IMR-90 (cell line): ENCODE results near the gene SOX30. TPM values are rescaled to one million over a fixed set of nuclear protein-coding genes. Genes with fewer than 3 reads are reported as not detected.

Experiments used
- ATAC-seq: fragments of 200-7000 bp; cut with Tn5 transposase; 2 replicates; pipeline ENCODE4 v1.9.1; 2020; ENCODE audit warnings: low read depth, mild to moderate bottlenecking, moderate library complexity
- BruUV-seq: library from RNA; stranded (reverse); fragments of 400-500 nt; replicated peaks from 2 replicates; lab custom pipeline; 2021; lab: Mats Ljungman, UMichigan
- CTCF ChIA-PET: fragments of 300-600 bp; formaldehyde crosslinking; extraction: SDS; loops from one replicate; lab custom pipeline; 2021; ENCODE audit warnings: antibody characterized with exemption; lab: Yijun Ruan, JAX
- POLR2A ChIA-PET: fragments of 300-600 bp; sonication (Branson Sonifier 250); formaldehyde crosslinking; loops from one replicate; lab custom pipeline; 2022; ENCODE audit warnings: antibody characterized with exemption; ENCODE audit not compliant: unreplicated experiment; lab: Charles Lee
- DNase-seq: peaks from one replicate; pipeline ENCODE4 v3.0.0; 2013
- H2AFZ ChIP-seq: replicated peaks from 2 replicates; pipeline ENCODE3; 2013; ENCODE audit warnings: low read length, mild to moderate bottlenecking; ENCODE audit not compliant: poor library complexity
- H2AK5ac ChIP-seq: 2 replicates; pipeline ENCODE4 v1.6.1; 2013; ENCODE audit warnings: low read depth, low read length, inconsistent platforms
- H2AK9ac ChIP-seq: replicated peaks from 2 replicates; pipeline ENCODE3; 2013; ENCODE audit warnings: mild to moderate bottlenecking, low read depth, low read length, moderate library complexity; ENCODE audit not compliant: poor library complexity
- H2BK120ac ChIP-seq: 2 replicates; pipeline ENCODE4 v1.6.1; 2013; ENCODE audit warnings: low read depth, low read length, inconsistent platforms
- H2BK15ac ChIP-seq: 3 replicates; pipeline ENCODE4 v1.6.1; 2013; ENCODE audit warnings: low read depth, low read length, inconsistent platforms
- H2BK20ac ChIP-seq: 2 replicates; pipeline ENCODE4 v1.6.1; 2013; ENCODE audit warnings: low read depth, mild to moderate bottlenecking, inconsistent platforms, low read length, moderate library complexity
- H2BK5ac ChIP-seq: 2 replicates; pipeline ENCODE4 v1.6.1; 2013; ENCODE audit warnings: mild to moderate bottlenecking, low read depth, low read length, inconsistent platforms; ENCODE audit not compliant: poor library complexity, severe bottlenecking
- H3K14ac ChIP-seq: replicated peaks from 2 replicates; pipeline ENCODE4 v1.6.1; 2013; ENCODE audit warnings: low read depth, low read length, inconsistent platforms
- H3K18ac ChIP-seq: 2 replicates; pipeline ENCODE4 v1.6.1; 2013; ENCODE audit warnings: low read depth, low read length, control low read depth
- H3K23ac ChIP-seq: 2 replicates; pipeline ENCODE4 v1.6.1; 2013; ENCODE audit warnings: low read depth, low read length, inconsistent platforms
- H3K27ac ChIP-seq: 2 replicates; pipeline ENCODE4 v1.5.1; 2013; ENCODE audit warnings: mild to moderate bottlenecking, control low read depth, low read length; ENCODE audit not compliant: insufficient read depth
- H3K27me3 ChIP-seq: 2 replicates; pipeline ENCODE4 v1.6.1; 2013; ENCODE audit warnings: low read length; ENCODE audit not compliant: control insufficient read depth, insufficient read depth
- H3K36me3 ChIP-seq: 2 replicates; pipeline ENCODE4 v1.6.1; 2013; ENCODE audit warnings: low read length, mixed read lengths; ENCODE audit not compliant: control insufficient read depth, insufficient read depth
- H3K4ac ChIP-seq: 2 replicates; pipeline ENCODE4 v1.6.1; 2013; ENCODE audit warnings: low read depth, low read length, inconsistent platforms
- H3K4me1 ChIP-seq: 2 replicates; pipeline ENCODE4 v1.6.1; 2013; ENCODE audit warnings: low read length, mixed read lengths; ENCODE audit not compliant: control insufficient read depth, insufficient read depth
- H3K4me2 ChIP-seq: 2 replicates; pipeline ENCODE4 v1.6.1; 2013; ENCODE audit warnings: low read depth, mild to moderate bottlenecking, control low read depth, low read length, moderate library complexity
- H3K4me3 ChIP-seq: 2 replicates; pipeline ENCODE4 v1.5.1; 2013; ENCODE audit warnings: low read depth, mild to moderate bottlenecking, control low read depth, low read length, moderate library complexity; ENCODE audit not compliant: insufficient read depth
- H3K56ac ChIP-seq: 2 replicates; pipeline ENCODE4 v1.6.1; 2013; ENCODE audit warnings: low read length, inconsistent platforms; ENCODE audit not compliant: insufficient read depth; ENCODE audit errors: extremely low read depth
- H3K79me1 ChIP-seq, 2 experiments: 2 replicates each; pipeline ENCODE4 v1.6.1; 2013; ENCODE audit warnings: low read length in 2 of 2, inconsistent platforms in 1 of 2, low read depth in 1 of 2
- H3K9ac ChIP-seq: 2 replicates; pipeline ENCODE4 v1.6.1; 2013; ENCODE audit warnings: low read depth, low read length, control low read depth
- H3K9me1 ChIP-seq: 2 replicates; pipeline ENCODE4 v1.6.1; 2013; ENCODE audit warnings: low read length, inconsistent platforms; ENCODE audit not compliant: insufficient read depth
- H3K9me3 ChIP-seq: 2 replicates; pipeline ENCODE4 v1.6.1; 2013; ENCODE audit warnings: low read length; ENCODE audit not compliant: control insufficient read depth, insufficient read depth
- H4K20me1 ChIP-seq: 2 replicates; pipeline ENCODE4 v1.6.1; 2013; ENCODE audit warnings: low read length, inconsistent platforms; ENCODE audit not compliant: insufficient read depth
- H4K5ac ChIP-seq: 2 replicates; pipeline ENCODE4 v1.6.1; 2013; ENCODE audit warnings: mild to moderate bottlenecking, low read depth, low read length, control low read depth
- H4K8ac ChIP-seq, 2 experiments: 2 replicates each; pipeline ENCODE4 v1.6.1; 2013; ENCODE audit warnings: low read depth in 2 of 2, low read length in 2 of 2, control low read depth in 1 of 2, inconsistent platforms in 1 of 2
- H4K91ac ChIP-seq: 2 replicates; pipeline ENCODE4 v1.6.1; 2013; ENCODE audit warnings: low read depth, low read length, inconsistent platforms; ENCODE audit not compliant: insufficient read depth
- BHLHE40 ChIP-seq: fragments of 150-350 bp; IDR thresholded peaks from 2 replicates; pipeline ENCODE4 v1.6.1; 2016; ENCODE audit warnings: mild to moderate bottlenecking, low read depth, low read length
- CHD1 ChIP-seq: IDR thresholded peaks from 2 replicates; pipeline ENCODE4 v1.6.1; 2012; ENCODE audit warnings: low read depth, low read length, improper control_type of control experiment
- MAFK ChIP-seq: IDR thresholded peaks from 2 replicates; pipeline ENCODE4 v1.6.1; 2012; ENCODE audit warnings: low read depth, low read length, improper control_type of control experiment
- MAZ ChIP-seq: IDR thresholded peaks from 2 replicates; pipeline ENCODE4 v1.6.1; 2012; ENCODE audit warnings: low read depth, mild to moderate bottlenecking, low read length, improper control_type of control experiment, moderate library complexity, borderline replicate concordance
- MXI1 ChIP-seq: IDR thresholded peaks from 2 replicates; pipeline ENCODE4 v1.6.1; 2012; ENCODE audit warnings: low read depth, mild to moderate bottlenecking, low read length, moderate library complexity, borderline replicate concordance
- NFE2L2 ChIP-seq: fragments of 150-350 bp; IDR thresholded peaks from 2 replicates; pipeline ENCODE4 v1.6.1; 2016; ENCODE audit warnings: low read depth, mild to moderate bottlenecking, low read length
- POLR2A ChIP-seq: IDR thresholded peaks from 2 replicates; pipeline ENCODE4 v1.6.1; 2012; ENCODE audit warnings: mild to moderate bottlenecking, low read depth, low read length
- RCOR1 ChIP-seq: IDR thresholded peaks from 2 replicates; pipeline ENCODE4 v1.6.1; 2012; ENCODE audit warnings: mild to moderate bottlenecking, low read length, improper control_type of control experiment; ENCODE audit not compliant: insufficient replicate concordance
- RFX5 ChIP-seq: IDR thresholded peaks from 2 replicates; pipeline ENCODE4 v1.8.0; 2012; ENCODE audit warnings: low read depth, mild to moderate bottlenecking, low read length, moderate library complexity
- USF2 ChIP-seq: fragments of 150-350 bp; IDR thresholded peaks from 2 replicates; pipeline ENCODE4 v1.6.1; 2017; ENCODE audit warnings: mild to moderate bottlenecking, antibody characterized with exemption, low read length, low read depth
- WGBS, 2 experiments: methylation state at CpG; one replicate each; pipeline versions ENCODE4 v1.1.5 to v1.1.7; 2013; ENCODE audit warnings: missing lambda C conversion rate in 2 of 2; ENCODE audit not compliant: insufficient read length in 1 of 2; ENCODE audit errors: extremely low coverage in 2 of 2; 5-methylcytosine and 5-hydroxymethylcytosine counted together
- dilution Hi-C: fragments of 300-500 bp; cut with HindIII; formaldehyde crosslinking; loops from one replicate; pipeline ENCODE4 v1.14.3; 2018; ENCODE audit warnings: low sequenced_read_pairs; ENCODE audit not compliant: unreplicated experiment
- in situ Hi-C: fragments of 300-500 bp; cut with MboI; formaldehyde crosslinking; loops from 3 replicates; pipeline ENCODE4 v1.14.3; 2019; ENCODE audit warnings: low sequenced_read_pairs, inconsistent platforms, mixed read lengths
- intact Hi-C: fragments of 100-400 bp; cut with micrococcal nuclease; formaldehyde crosslinking; loops from 2 replicates; pipeline ENCODE4 v1.10.0; 2022
- polyA plus RNA-seq, 3 experiments: library from polyadenylated mRNA; depleted of rRNA; stranded (reverse); fragments of >200 nt; gene quantifications; 2 replicates each; pipeline ENCODE4 v1.2.3, GENCODE V29; 2012; ENCODE audit warnings: low replicate concordance in 1 of 3
- total RNA-seq: library from RNA; depleted of rRNA; stranded (reverse); fragments of >200 nt; gene quantifications from 2 replicates; pipeline ENCODE4 v1.2.3, GENCODE V29; 2012
- TF ChIP-seq, protein P1 (sequence below): fragments of 150-350 bp; IDR thresholded peaks from 2 replicates; pipeline ENCODE4 v1.6.1; 2016; ENCODE audit warnings: low read depth, mild to moderate bottlenecking, low read length, moderate library complexity, borderline replicate concordance

The SOX30 gene
- total and polyA plus RNA-seq, 2 of the 4 experiments (the other 2 are of a cell fraction), result not detected

GRCh38 chr5:157624144-157624543, 28.1 kb downstream of the SOX30 start:
- no CpG with 5 or more reads among the region's 2 CpGs for WGBS, 2 experiments
- no peak overlapping the region for H3K4ac ChIP-seq
- H3K36me3 ChIP-seq, result no peaks in the 10 kb centered on the region
- dilution Hi-C loops (no loop called here), intact Hi-C loops (no loop called here), in situ Hi-C loops (no loop called here)
- H2BK15ac ChIP-seq, result no peak overlapping the region
- H3K79me1 ChIP-seq, result no peaks in the 10 kb centered on the region
- H3K14ac ChIP-seq, result no peak overlapping the region
- BruUV-seq, result no TSS peak
- no peak overlapping the region for H3K23ac ChIP-seq
- H3K27me3 ChIP-seq, result no peaks in the 10 kb centered on the region
- DNase-seq (no peak), ATAC-seq (no peak)
- H3K9me3 ChIP-seq, result no peaks in the 10 kb centered on the region
- no peak overlapping the region for H2BK20ac ChIP-seq
- no peak overlapping the region for H2AK5ac ChIP-seq
- H3K9me1 ChIP-seq, result no peaks in the 10 kb centered on the region
- no peak overlapping the region for H3K27ac ChIP-seq
- no peaks in the 10 kb centered on the region for H3K4me1 ChIP-seq
- no peak overlapping the region for H4K8ac ChIP-seq
- no peak overlapping the region for H3K9ac ChIP-seq
- ChIA-PET POLR2A (no interaction called here), CTCF (no interaction called here)
- H3K4me3 ChIP-seq, result no peak overlapping the region
- no peak overlapping the region for H4K91ac ChIP-seq
- no peak overlapping the region for H3K56ac ChIP-seq
- TF ChIP-seq BHLHE40, result no peak
- TF ChIP-seq NFE2L2, result no peak
- TF ChIP-seq RCOR1, result no peak
- no peak for TF ChIP-seq MAZ
- TF ChIP-seq POLR2A, result no peak
- no peak for TF ChIP-seq CHD1
- no peak for TF ChIP-seq MXI1
- no peak for TF ChIP-seq MAFK
- TF ChIP-seq, protein P1, sequence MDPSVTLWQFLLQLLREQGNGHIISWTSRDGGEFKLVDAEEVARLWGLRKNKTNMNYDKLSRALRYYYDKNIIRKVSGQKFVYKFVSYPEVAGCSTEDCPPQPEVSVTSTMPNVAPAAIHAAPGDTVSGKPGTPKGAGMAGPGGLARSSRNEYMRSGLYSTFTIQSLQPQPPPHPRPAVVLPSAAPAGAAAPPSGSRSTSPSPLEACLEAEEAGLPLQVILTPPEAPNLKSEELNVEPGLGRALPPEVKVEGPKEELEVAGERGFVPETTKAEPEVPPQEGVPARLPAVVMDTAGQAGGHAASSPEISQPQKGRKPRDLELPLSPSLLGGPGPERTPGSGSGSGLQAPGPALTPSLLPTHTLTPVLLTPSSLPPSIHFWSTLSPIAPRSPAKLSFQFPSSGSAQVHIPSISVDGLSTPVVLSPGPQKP, result no peak
- no peak for TF ChIP-seq USF2
- TF ChIP-seq RFX5, result no peak
- H2BK5ac ChIP-seq, result no peak overlapping the region
- no peak overlapping the region for H2AK9ac ChIP-seq
- H4K5ac ChIP-seq, result no peak overlapping the region
- no peak overlapping the region for H2BK120ac ChIP-seq
- H3K18ac ChIP-seq, result no peak overlapping the region
- H2AFZ ChIP-seq, result no peak overlapping the region
- H3K4me2 ChIP-seq, result no peak overlapping the region
- H4K20me1 ChIP-seq, result no peaks in the 10 kb centered on the region
